Ishikawa (cell line): ENCODE results near the gene CBX2.

Experiments
- CEBPB ChIP-seq: IDR thresholded peaks from 2 replicates; pipeline ENCODE4 v1.6.1; 2012
- CREB1 ChIP-seq: IDR thresholded peaks from 2 replicates; pipeline ENCODE4 v1.6.1; 2012; ENCODE audit warnings: low read depth
- EGR1 ChIP-seq: IDR thresholded peaks from 2 replicates; pipeline ENCODE4 v1.6.1; 2012
- EP300 ChIP-seq: IDR thresholded peaks from 2 replicates; pipeline ENCODE4 v1.6.1; 2012; ENCODE audit warnings: borderline replicate concordance
- FOXM1 ChIP-seq: IDR thresholded peaks from 2 replicates; pipeline ENCODE4 v1.6.1; 2012; ENCODE audit warnings: low read depth, borderline replicate concordance
- NFIC ChIP-seq: IDR thresholded peaks from 2 replicates; pipeline ENCODE4 v1.6.1; 2012
- RAD21 ChIP-seq: IDR thresholded peaks from 2 replicates; pipeline ENCODE4 v1.6.1; 2012; ENCODE audit warnings: low read depth
- TAF1 ChIP-seq: IDR thresholded peaks from 2 replicates; pipeline ENCODE4 v1.6.1; 2012; ENCODE audit warnings: low read depth, mild to moderate bottlenecking
- TCF12 ChIP-seq: IDR thresholded peaks from 2 replicates; pipeline ENCODE4 v1.6.1; 2012; ENCODE audit warnings: low read depth
- TEAD4 ChIP-seq: IDR thresholded peaks from 2 replicates; pipeline ENCODE4 v1.6.1; 2012
- USF1 ChIP-seq: IDR thresholded peaks from 2 replicates; pipeline ENCODE4 v1.6.1; 2012
- YY1 ChIP-seq: IDR thresholded peaks from 2 replicates; pipeline ENCODE4 v1.6.1; 2012; ENCODE audit warnings: low read depth
- ZBTB7A ChIP-seq: IDR thresholded peaks from 2 replicates; pipeline ENCODE4 v1.6.1; 2012; ENCODE audit warnings: low read depth
- TF ChIP-seq, protein P1 (sequence below): IDR thresholded peaks from 2 replicates; pipeline ENCODE4 v1.6.1; 2012
- TF ChIP-seq, protein P2 (sequence below): IDR thresholded peaks from 2 replicates; pipeline ENCODE4 v1.6.1; 2012; ENCODE audit warnings: low read depth, mild to moderate bottlenecking

CBX2 gene

DNA sequence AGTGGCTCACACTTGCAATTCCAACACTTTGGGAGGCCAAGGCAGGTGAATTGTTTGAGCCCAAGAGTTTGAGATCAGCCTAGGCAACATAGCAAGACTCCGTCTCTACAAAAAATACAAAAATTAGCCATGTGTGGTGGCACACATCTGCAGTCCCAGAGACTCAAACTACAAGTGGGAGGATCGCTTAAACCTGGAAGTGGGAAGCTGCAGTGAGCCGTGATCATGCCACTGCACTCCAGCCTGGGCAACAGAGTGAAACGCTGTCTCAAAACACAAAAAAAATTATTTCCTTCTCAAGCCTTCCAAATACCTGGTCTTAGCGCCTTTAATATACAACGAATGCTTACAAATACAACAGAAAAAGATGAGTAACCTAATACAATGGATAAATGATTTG lies 19.7 kb upstream of the CBX2 start:
- TF ChIP-seq RAD21 (no peak), FOXM1 (no peak), EGR1 (no peak), YY1 (no peak), EP300 (no peak), TCF12 (no peak), CREB1 (no peak), CEBPB (no peak), TEAD4 (no peak), ZBTB7A (no peak), NFIC (no peak), USF1 (no peak), TAF1 (no peak)
- TF ChIP-seq, protein P1, sequence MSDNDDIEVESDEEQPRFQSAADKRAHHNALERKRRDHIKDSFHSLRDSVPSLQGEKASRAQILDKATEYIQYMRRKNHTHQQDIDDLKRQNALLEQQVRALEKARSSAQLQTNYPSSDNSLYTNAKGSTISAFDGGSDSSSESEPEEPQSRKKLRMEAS: no peak
- TF ChIP-seq, protein P2, sequence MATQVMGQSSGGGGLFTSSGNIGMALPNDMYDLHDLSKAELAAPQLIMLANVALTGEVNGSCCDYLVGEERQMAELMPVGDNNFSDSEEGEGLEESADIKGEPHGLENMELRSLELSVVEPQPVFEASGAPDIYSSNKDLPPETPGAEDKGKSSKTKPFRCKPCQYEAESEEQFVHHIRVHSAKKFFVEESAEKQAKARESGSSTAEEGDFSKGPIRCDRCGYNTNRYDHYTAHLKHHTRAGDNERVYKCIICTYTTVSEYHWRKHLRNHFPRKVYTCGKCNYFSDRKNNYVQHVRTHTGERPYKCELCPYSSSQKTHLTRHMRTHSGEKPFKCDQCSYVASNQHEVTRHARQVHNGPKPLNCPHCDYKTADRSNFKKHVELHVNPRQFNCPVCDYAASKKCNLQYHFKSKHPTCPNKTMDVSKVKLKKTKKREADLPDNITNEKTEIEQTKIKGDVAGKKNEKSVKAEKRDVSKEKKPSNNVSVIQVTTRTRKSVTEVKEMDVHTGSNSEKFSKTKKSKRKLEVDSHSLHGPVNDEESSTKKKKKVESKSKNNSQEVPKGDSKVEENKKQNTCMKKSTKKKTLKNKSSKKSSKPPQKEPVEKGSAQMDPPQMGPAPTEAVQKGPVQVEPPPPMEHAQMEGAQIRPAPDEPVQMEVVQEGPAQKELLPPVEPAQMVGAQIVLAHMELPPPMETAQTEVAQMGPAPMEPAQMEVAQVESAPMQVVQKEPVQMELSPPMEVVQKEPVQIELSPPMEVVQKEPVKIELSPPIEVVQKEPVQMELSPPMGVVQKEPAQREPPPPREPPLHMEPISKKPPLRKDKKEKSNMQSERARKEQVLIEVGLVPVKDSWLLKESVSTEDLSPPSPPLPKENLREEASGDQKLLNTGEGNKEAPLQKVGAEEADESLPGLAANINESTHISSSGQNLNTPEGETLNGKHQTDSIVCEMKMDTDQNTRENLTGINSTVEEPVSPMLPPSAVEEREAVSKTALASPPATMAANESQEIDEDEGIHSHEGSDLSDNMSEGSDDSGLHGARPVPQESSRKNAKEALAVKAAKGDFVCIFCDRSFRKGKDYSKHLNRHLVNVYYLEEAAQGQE: no peak

DNA sequence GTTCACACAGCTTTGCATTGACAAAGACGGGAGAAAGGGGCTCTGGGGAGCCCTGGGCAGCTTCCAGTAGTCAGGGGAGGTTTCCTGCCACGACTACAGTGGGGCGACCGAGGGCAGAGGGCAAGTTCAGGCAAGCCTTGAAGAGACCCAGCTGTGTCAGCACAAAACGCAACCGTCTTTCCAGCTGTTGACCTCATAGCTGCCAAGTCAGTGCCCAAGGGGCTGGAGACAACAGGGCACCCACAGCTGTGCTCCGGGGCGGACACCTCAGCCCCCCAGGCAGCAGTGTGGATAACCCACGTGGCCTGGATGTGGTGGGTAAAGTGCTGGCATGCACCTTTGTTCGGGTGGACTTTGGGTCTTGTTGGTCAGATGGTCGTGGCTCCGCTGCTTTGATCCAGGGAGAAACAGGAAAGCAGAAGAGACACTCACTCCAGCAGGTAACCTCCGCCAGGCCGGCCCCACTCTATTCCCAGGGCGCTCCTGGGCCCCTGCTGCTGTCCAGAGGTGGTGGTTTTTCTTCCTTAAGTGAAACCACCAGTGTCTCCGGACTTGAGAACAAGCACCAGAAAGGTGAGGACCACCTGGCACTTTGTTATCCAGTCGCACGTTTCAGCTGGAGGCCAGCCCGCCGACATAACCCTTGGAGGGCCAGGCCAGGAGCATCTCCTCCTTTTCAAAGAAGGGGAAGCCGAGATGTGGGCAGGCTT lies 17.6 kb upstream of the CBX2 start:
- no peak for TF ChIP-seq TAF1

DNA sequence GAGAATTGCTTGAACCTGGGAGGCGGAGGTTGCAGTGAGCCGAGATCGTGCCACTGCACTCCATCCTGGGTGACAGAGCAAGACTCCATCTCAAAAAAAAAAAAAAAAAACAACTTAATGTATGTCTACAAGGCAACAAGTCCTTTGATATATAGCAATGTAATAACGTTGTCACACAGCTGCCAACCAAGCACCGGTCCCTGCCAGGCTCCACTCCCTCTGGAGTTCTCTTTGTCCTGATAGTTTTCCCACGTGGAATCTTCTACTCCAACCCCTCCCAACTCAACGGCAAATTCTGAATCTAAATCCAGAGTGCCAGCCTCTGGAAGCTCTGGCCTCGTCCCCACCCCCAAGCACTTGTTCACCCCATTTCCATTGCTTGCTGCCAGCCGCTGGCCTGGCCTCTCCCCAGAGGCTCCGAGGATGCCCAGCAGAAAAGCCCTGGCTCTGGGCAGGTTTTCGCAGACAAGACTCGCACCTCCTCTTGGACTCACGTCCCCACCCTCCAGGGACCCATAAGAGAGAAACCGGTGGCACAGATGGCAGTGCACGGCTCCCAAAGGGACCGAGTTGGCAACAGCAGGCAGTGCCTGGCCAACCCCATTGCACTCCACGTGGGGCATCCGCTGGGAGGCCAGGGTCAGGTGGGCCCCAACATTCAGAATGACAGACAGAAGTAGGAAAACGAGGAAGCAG lies 15.9 kb upstream of the CBX2 start:
- TF ChIP-seq YY1: no peak
- TF ChIP-seq TAF1: no peak
- TF ChIP-seq CEBPB: no peak
- TF ChIP-seq RAD21: no peak
- TF ChIP-seq TCF12: no peak
- no peak for TF ChIP-seq TEAD4
- TF ChIP-seq EGR1: no peak
- no peak for TF ChIP-seq EP300
- no peak for TF ChIP-seq ZBTB7A
- TF ChIP-seq, protein P1: no peak
- TF ChIP-seq FOXM1: no peak
- no peak for TF ChIP-seq USF1
- TF ChIP-seq, protein P2: no peak
- no peak for TF ChIP-seq CREB1
- no peak for TF ChIP-seq NFIC

DNA sequence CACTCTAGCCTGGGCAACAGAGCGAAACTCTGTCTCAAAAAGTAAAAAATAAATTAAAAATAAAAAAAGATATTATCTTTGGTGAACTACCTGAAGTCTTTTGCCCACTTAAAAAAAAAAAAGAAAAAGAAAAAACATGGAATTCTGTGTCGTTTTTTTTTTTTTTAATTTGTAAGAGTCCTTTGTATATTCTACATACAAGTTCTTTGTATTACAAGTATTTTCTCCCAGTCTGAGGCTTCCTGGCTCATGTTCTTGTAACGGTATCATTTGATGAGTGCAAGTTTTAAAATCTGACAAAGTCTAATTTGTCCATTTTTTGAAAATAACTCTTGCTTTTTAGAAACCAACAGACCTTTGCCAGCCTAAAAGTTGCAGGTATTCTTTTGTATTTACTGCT lies 12.2 kb upstream of the CBX2 start:
- TF ChIP-seq ZBTB7A: no peak
- TF ChIP-seq TEAD4: no peak
- TF ChIP-seq RAD21: no peak
- TF ChIP-seq YY1: no peak
- TF ChIP-seq, protein P1: no peak
- TF ChIP-seq EGR1: no peak
- no peak for TF ChIP-seq CREB1
- no peak for TF ChIP-seq TCF12
- no peak for TF ChIP-seq TAF1
- no peak for TF ChIP-seq USF1
- no peak for TF ChIP-seq NFIC
- no peak for TF ChIP-seq CEBPB
- TF ChIP-seq, protein P2: no peak
- TF ChIP-seq FOXM1: no peak
- no peak for TF ChIP-seq EP300
